Measurements from ENCODE around the gene SPRY1.

The SPRY1 gene

GRCh38 chr4:123449362-123449761 lies 52.8 kb downstream of the SPRY1 start:
- no peak for DNase-seq

- no peak for DNase-seq
These were observed 53.2 kb downstream of the SPRY1 start for GRCh38 chr4:123449780-123450179.

GRCh38 chr4:123450393-123450792 lies 53.8 kb downstream of the SPRY1 start:
- no peak for DNase-seq

GRCh38 chr4:123452616-123453015 lies 56.0 kb downstream of the SPRY1 start:
- peak; percentile 4 for DNase-seq

- DNase-seq, result no peak
These were observed 56.6 kb downstream of the SPRY1 start for GRCh38 chr4:123453061-123453680.
